Hematopoietic multipotent progenitor cell treated with erythropoietin and hydrocortisone succinate and interleukin-3 and kit ligand, for 8 days (in vitro differentiated cells): ENCODE results near the gene COL6A1.

Experiments
- DNase-seq: peaks from one replicate; pipeline ENCODE4 v3.0.0-alpha.2; 2015

The COL6A1 gene

DNA sequence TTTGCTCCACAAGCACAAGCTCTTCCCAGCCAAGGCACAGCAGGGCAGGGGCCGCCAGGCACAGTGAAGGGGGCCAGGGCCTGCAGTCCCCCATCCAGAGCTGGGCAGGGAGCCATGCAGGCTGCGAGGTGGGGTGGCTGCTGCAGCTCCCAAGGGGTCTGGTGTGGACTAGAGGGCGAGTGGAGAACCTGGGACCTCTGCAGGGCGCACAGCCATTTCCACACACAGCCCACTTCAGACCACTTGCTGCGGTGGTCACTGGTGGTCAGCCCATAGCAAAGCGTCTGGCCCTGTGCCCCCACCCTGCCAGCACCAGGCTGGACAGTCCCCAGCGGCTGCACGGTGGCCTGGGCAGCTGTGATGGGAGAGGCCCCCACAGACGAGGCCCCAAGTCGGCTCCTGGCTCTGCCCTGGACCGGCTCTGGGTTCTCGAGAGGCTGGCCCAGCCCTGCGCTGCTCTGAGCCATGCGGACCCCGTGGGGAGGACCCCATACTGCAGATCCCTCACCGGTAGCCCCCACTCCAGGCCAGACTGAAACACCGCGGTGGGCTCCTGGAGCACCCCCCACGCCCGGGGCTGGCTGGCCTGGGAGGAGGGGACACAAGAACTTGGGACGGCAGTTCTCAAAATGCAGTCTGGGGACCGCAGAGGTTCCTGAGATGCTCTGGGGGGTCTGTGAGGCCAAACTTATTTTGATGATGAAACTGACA, 69.3 kb downstream of the COL6A1 start:
- no peak for DNase-seq

DNA sequence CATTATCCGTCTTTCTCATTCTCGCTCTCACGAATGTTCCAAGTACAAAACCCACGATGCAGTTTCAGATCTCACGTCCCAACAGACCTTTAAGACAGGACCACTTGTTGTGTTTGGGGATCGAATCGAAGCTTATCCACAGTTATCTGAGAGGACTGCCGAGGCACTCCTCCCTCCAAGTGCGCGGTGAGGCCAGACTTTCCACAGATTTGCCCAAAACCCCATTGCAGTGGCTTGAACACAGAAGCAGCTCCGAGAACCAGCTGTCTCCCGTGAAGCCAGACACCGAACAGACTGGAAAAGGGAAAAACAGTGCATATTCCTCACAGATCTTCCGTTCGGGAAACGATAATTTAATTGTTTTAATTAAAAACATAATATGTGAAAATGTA, 69.8 kb downstream of the COL6A1 start:
- DNase-seq, result no peak

- DNase-seq, result no peak
Observed at GRCh38 chr21:46051821-46052675, 70.5 kb downstream of the COL6A1 start.

DNA sequence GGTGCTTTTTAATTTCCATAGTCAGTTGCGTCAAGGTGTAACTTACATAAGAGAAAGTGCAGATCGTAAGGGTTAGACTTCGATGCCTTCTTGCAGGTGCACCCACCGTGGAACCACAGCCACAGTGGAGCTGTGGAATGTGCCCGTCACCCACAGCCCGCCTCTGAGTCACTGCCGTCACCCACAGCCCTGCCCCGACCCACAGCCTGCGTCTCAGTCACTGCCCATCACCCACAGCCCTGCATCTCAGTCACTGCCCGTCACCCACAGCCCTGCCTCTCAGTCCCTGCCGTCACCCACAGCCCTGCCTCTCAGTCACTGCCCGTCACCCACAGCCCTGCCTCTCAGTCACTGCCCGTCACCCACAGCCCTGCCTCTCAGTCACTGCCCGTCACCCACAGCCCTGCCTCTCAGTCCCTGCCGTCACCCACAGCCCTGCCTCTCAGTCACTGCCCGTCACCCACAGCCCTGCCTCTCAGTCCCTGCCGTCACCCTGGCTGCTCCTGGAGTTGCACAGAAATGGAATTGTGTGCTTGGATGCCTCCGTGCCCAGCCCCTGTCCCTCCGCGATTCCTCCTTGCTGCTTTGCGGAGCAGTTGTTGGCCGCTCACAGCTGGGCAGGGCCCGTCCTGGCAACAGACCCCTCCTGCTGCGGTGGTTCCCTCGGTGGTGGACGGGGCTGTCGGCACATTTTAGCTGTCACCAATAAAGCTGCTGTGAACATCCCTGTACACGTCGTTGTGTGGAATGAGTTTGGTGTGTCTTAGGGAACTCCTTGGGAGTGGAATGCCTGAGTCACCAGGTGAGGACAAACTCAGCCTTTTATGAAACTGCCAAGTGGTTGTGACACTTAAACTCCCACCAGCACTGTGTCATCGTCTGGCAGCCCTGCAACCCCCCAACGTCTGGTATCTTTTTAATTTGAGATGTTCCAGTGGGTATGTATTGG, 71.4 kb downstream of the COL6A1 start:
- no peak for DNase-seq

- no peak for DNase-seq
Observed at GRCh38 chr21:46054031-46054430, 72.5 kb downstream of the COL6A1 start.

- DNase-seq, result no peak
Observed at GRCh38 chr21:46054451-46054881, 72.9 kb downstream of the COL6A1 start.
